PFSK-1 (cell line): ENCODE results near the gene LTC4S.
A peak's percentile ranks its signal among the peaks of the same experiment; 100 is the strongest.

Experiments used
- FOXP2 ChIP-seq: optimal IDR thresholded peaks from 2 replicates; pipeline ENCODE3; 2011; ENCODE audit warnings: borderline replicate concordance, control low read depth, inconsistent platforms; ENCODE audit not compliant: insufficient read depth; ENCODE audit errors: extremely low read length, extremely low read depth
- POLR2AphosphoS5 ChIP-seq: IDR thresholded peaks from 2 replicates; pipeline ENCODE4 v1.6.1; 2012; ENCODE audit warnings: low read depth, mild to moderate bottlenecking, control low read depth, low read length, moderate library complexity
- REST ChIP-seq, 2 experiments: IDR thresholded peaks; 2 replicates each; pipeline versions ENCODE4 v1.6.1 to v1.8.0; 2011 to 2012; ENCODE audit warnings: low read depth in 2 of 2, low read length in 2 of 2, control low read depth in 1 of 2, inconsistent platforms in 1 of 2, mild to moderate bottlenecking in 1 of 2, moderate library complexity in 1 of 2; ENCODE audit not compliant: insufficient read depth in 1 of 2
- SIN3A ChIP-seq: IDR thresholded peaks from 2 replicates; pipeline ENCODE4 v1.6.1; 2012; ENCODE audit warnings: mild to moderate bottlenecking, low read length, moderate library complexity, borderline replicate concordance; ENCODE audit not compliant: insufficient read depth
- TAF1 ChIP-seq: IDR thresholded peaks from 2 replicates; pipeline ENCODE4 v1.6.1; 2012; ENCODE audit warnings: low read length, control low read depth, borderline replicate concordance; ENCODE audit not compliant: insufficient read depth

The LTC4S gene

DNA sequence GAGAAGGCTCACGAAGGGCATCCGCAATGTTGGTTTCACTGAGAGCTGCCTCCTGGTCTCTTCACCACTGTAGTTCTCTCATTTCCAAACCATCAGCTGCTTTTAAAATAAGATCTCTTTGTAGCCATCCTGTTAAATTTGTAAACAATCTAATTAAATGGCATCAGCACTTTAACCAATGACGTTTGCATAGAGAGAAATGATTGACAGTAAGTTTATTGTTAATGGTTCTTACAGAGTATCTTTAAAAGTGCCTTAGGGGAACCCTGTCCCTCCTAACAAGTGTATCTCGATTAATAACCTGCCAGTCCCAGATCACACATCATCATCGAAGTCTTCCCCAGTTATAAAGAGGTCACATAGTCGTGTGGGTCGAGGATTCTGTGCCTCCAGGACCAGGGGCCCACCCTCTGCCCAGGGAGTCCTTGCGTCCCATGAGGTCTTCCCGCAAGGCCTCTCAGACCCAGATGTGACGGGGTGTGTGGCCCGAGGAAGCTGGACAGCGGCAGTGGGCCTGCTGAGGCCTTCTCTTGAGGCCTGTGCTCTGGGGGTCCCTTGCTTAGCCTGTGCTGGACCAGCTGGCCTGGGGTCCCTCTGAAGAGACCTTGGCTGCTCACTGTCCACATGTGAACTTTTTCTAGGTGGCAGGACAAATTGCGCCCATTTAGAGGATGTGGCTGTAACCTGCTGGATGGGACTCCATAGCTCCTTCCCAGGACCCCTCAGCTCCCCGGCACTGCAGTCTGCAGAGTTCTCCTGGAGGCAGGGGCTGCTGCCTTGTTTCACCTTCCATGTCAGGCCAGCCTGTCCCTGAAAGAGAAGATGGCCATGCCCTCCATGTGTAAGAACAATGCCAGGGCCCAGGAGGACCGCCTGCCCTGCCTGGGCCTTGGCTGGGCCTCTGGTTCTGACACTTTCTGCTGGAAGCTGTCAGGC lies 43.6 kb downstream of the LTC4S start:
- TF ChIP-seq SIN3A (no peak), REST (IDR thresholded peaks at IDR 0.05; ENCODE audit: insufficient read depth in 1 of 2, low read depth in 2 of 2, low read length in 2 of 2) (peak in 1 of 2 experiments; percentile 43; a peak in 1 of 4 replicates)

GRCh38 chr5:179839328-179840256 lies 45.8 kb downstream of the LTC4S start:
- TF ChIP-seq POLR2AphosphoS5 (no peak), TAF1 (no peak), REST (IDR thresholded peaks at IDR 0.05; ENCODE audit: insufficient read depth in 1 of 2, low read depth in 2 of 2, low read length in 2 of 2) (no peak), SIN3A (no peak), FOXP2 (no peak)

- TF ChIP-seq POLR2AphosphoS5 (no peak), REST (IDR thresholded peaks at IDR 0.05; ENCODE audit: insufficient read depth in 1 of 2, low read depth in 2 of 2, low read length in 2 of 2) (no peak), TAF1 (no peak), FOXP2 (no peak), SIN3A (no peak)
Observed at GRCh38 chr5:179840321-179840720, 46.5 kb downstream of the LTC4S start.

- TF ChIP-seq FOXP2 (no peak), TAF1 (no peak), REST (IDR thresholded peaks at IDR 0.05; ENCODE audit: insufficient read depth in 1 of 2, low read depth in 2 of 2, low read length in 2 of 2) (no peak), POLR2AphosphoS5 (no peak), SIN3A (no peak)
Observed at GRCh38 chr5:179840766-179841165, 47.0 kb downstream of the LTC4S start.
